Esophagus muscularis mucosa (tissue), 3 donors: ENCODE data around the gene ARHGEF12.

Experiments used
- CTCF ChIP-seq, 3 experiments: fragments of 200-600 bp in 2 of 3; fragments of 450-650 bp in 1 of 3; sonication (generic) in 2 of 3; IDR thresholded peaks; one replicate each; pipeline ENCODE4 v1.5.1; 2017 to 2019; ENCODE audit warnings: antibody characterized with exemption in 3 of 3, mild to moderate bottlenecking in 2 of 3, moderate library complexity in 1 of 3
- POLR2AphosphoS5 ChIP-seq, 2 donors: sonication (generic); formaldehyde crosslinking; IDR thresholded peaks; one replicate each; pipeline ENCODE4 v1.6.1; 2017; ENCODE audit warnings: antibody characterized with exemption in 2 of 2

GRCh38 chr11:120494595-120494994, 158.4 kb downstream of the ARHGEF12 start:
- TF ChIP-seq CTCF (IDR thresholded peaks at IDR 0.05): no peak
- no peak for TF ChIP-seq POLR2AphosphoS5 (IDR thresholded peaks at IDR 0.05)
